Measurements from ENCODE around the gene TMC3. TPM values are rescaled to one million over a fixed set of nuclear protein-coding genes. Genes with fewer than 3 reads are reported as not detected.

TMC3 gene
- polyA plus RNA-seq, 2 of the 4 experiments (the other 2 are of a cell fraction), result not detected

- no peak for FAIRE-seq
- POLR2A ChIA-PET, result no interaction called here
- TF ChIP-seq, protein P1, sequence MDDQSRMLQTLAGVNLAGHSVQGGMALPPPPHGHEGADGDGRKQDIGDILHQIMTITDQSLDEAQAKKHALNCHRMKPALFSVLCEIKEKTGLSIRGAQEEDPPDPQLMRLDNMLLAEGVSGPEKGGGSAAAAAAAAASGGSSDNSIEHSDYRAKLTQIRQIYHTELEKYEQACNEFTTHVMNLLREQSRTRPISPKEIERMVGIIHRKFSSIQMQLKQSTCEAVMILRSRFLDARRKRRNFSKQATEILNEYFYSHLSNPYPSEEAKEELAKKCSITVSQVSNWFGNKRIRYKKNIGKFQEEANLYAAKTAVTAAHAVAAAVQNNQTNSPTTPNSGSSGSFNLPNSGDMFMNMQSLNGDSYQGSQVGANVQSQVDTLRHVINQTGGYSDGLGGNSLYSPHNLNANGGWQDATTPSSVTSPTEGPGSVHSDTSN (IDR thresholded peaks at IDR 0.05), result no peak
- no peak for TF ChIP-seq JUNB (IDR thresholded peaks at IDR 0.05)
- TF ChIP-seq HOXB13 (CRISPR knock-in tag; IDR thresholded peaks at IDR 0.05; ENCODE audit: low read depth), result no peak
- no peak for TF ChIP-seq HOXA7 (CRISPR knock-in tag; IDR thresholded peaks at IDR 0.05)
- no peak for TF ChIP-seq CEBPB (IDR thresholded peaks at IDR 0.05)
- no peak for TF ChIP-seq ESRRA (IDR thresholded peaks at IDR 0.05; ENCODE audit: borderline replicate concordance, low read length)
- no peak for TF ChIP-seq RARB (CRISPR knock-in tag; IDR thresholded peaks at IDR 0.05)
- no peak for TF ChIP-seq CHD4 (IDR thresholded peaks at IDR 0.05; ENCODE audit: borderline replicate concordance)
- no peak for TF ChIP-seq BHLHE40 (IDR thresholded peaks at IDR 0.05; ENCODE audit: low read depth, low read length)
- TF ChIP-seq CHD2 (IDR thresholded peaks at IDR 0.05; ENCODE audit: low read length, partially characterized antibody), result no peak
- no peak for TF ChIP-seq KDM5A (IDR thresholded peaks at IDR 0.05)
- TF ChIP-seq POLR2AphosphoS2 (conservative IDR thresholded peaks at IDR 0.05; ENCODE audit: low read length), result no peak
- no peak for TF ChIP-seq MAX (IDR thresholded peaks at IDR 0.05)
- TF ChIP-seq, protein P2, sequence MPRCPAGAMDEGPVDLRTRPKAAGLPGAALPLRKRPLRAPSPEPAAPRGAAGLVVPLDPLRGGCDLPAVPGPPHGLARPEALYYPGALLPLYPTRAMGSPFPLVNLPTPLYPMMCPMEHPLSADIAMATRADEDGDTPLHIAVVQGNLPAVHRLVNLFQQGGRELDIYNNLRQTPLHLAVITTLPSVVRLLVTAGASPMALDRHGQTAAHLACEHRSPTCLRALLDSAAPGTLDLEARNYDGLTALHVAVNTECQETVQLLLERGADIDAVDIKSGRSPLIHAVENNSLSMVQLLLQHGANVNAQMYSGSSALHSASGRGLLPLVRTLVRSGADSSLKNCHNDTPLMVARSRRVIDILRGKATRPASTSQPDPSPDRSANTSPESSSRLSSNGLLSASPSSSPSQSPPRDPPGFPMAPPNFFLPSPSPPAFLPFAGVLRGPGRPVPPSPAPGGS (IDR thresholded peaks at IDR 0.05), result no peak
- CTCF ChIA-PET, result interaction anchor here (0.6 to 0.7 kb wide), 2 partner anchors 10 to 1326 kb away, joined by 3 read pairs; no protein-coding TSS in a partner anchor
- 65% methylated on average over 6 of the region's 6 CpGs for WGBS (ENCODE audit: missing lambda C conversion rate)
- Histone ChIP-seq H3K4me2 (no peak overlapping the region), H3K9me3 (no peaks in the 10 kb centered on the region), H3K4me1 (peaks cover 12% of the 10 kb centered on the region), H3K4me3 (no peak overlapping the region), H3K27ac (no peak overlapping the region)
- no peak for ATAC-seq
- DNase-seq (ENCODE audit: low read depth in 1 of 2, low spot score in 1 of 2), result no peak
Observed at GRCh38 chr15:81317642-81318017, 56.4 kb downstream of the TMC3 start.

- CTCF ChIA-PET, result no interaction called here
- WGBS (ENCODE audit: missing lambda C conversion rate), result 83% methylated on average over 3 of the region's 3 CpGs
- TF ChIP-seq ZFP36 (IDR thresholded peaks at IDR 0.05; ENCODE audit: borderline replicate concordance, partially characterized antibody), result peak; percentile 43
- no peak for TF ChIP-seq FOSL2 (IDR thresholded peaks at IDR 0.05)
- no peak for TF ChIP-seq FOSL2 (CRISPR knock-in tag; IDR thresholded peaks at IDR 0.05)
- TF ChIP-seq MAZ (IDR thresholded peaks at IDR 0.05; ENCODE audit: borderline replicate concordance, low read depth, low read length), result no peak
- TF ChIP-seq NPAS2 (CRISPR knock-in tag; IDR thresholded peaks at IDR 0.05; ENCODE audit: borderline replicate concordance), result no peak
- Histone ChIP-seq H3K4me3 (no peak overlapping the region), H3K4me1 (peaks cover 17% of the 10 kb centered on the region), H3K9me3 (no peaks in the 10 kb centered on the region), H3K27ac (no peak overlapping the region), H3K4me2 (no peak overlapping the region)
- ATAC-seq (no peak), DNase-seq (ENCODE audit: low read depth in 1 of 2, low spot score in 1 of 2) (no peak), FAIRE-seq (no peak)
- POLR2A ChIA-PET, result no interaction called here
Observed at GRCh38 chr15:81316267-81316666, 57.7 kb downstream of the TMC3 start.

DNA sequence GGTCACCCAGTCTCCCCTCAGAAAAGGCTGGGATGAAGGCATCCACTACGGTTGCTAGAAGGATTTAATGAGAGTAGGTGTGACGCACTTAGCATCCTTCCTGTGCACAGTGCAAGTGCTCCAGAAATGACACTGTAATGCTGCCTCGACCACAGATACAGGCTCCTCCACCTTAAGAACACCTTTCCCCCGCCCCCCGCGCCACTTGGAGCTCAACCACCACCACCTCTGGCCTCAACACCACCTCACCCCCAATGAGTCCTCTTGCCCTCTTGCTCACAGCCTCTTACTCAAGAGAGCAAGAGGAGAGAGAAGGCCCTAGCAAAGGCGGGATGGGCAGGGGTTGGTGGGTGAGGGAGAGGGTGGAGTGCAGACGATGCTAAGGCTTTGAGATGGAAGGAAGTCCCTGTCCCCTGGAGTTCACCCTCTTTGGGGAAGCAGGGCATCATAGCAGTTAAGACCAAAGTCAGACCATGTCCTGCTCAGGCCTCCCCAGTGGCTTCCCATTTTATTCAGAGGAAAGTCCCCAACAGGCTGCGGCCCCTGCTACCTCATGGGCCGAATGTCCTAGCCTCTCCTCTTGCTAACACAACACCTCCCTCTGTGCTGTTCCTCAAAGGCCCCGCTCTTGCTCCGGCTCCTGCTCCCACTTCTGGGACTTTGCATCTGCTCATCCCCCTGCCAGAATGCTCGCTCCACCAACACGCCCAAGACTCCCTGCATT, 58.4 kb downstream of the TMC3 start:
- DNase-seq (ENCODE audit: low read depth in 1 of 2, low spot score in 1 of 2) (no peak), FAIRE-seq (no peak), ATAC-seq (no peak)
- peaks cover 17% of the 10 kb centered on the region for H3K4me1 ChIP-seq
- H3K4me3 ChIP-seq, result no peak overlapping the region
- POLR2A ChIA-PET, result no interaction called here
- no peak overlapping the region for H3K4me2 ChIP-seq
- no peaks in the 10 kb centered on the region for H3K9me3 ChIP-seq
- 88% methylated on average over 14 of the region's 14 CpGs for WGBS (ENCODE audit: missing lambda C conversion rate)
- H3K27ac ChIP-seq, result no peak overlapping the region
- TF ChIP-seq USF2 (IDR thresholded peaks at IDR 0.05) (no peak), FOSL2 (IDR thresholded peaks at IDR 0.05) (no peak), FOSL2 (CRISPR knock-in tag; IDR thresholded peaks at IDR 0.05) (no peak), FOSB (CRISPR knock-in tag; IDR thresholded peaks at IDR 0.05) (no peak), ESRRA (IDR thresholded peaks at IDR 0.05; ENCODE audit: borderline replicate concordance, low read length) (no peak), ATOH8 (CRISPR knock-in tag; IDR thresholded peaks at IDR 0.05; ENCODE audit: low read depth) (no peak), CHD4 (IDR thresholded peaks at IDR 0.05; ENCODE audit: borderline replicate concordance) (no peak), KDM1A (IDR thresholded peaks at IDR 0.05; ENCODE audit: low read depth) (no peak), TFCP2L1 (CRISPR knock-in tag; IDR thresholded peaks at IDR 0.05) (no peak), SMC3 (IDR thresholded peaks at IDR 0.05) (no peak), RAD21 (conservative IDR thresholded peaks at IDR 0.05 in 1 of 2, IDR thresholded peaks at IDR 0.05 in 1 of 2) (no peak), NR3C1 (IDR thresholded peaks at IDR 0.05) (no peak)
- CTCF ChIA-PET, result no interaction called here
